H9 (cell line): ENCODE results near the gene NKX6-2. TPM values are rescaled to one million over a fixed set of nuclear protein-coding genes. Genes with fewer than 3 reads are reported as not detected.
A peak's percentile ranks its signal among the peaks of the same experiment; 100 is the strongest.

Source experiments
- DNase-seq: peaks from one replicate; pipeline ENCODE4 v3.0.0-alpha.2; 2017
- H2AFZ ChIP-seq: one replicate; pipeline ENCODE4 v1.6.1; 2013; ENCODE audit warnings: mild to moderate bottlenecking, low read length, control low read depth, moderate library complexity
- H2AK5ac ChIP-seq: 2 replicates; pipeline ENCODE4 v1.6.1; 2013; ENCODE audit warnings: low read length, control low read depth, mixed read lengths; ENCODE audit not compliant: insufficient read length
- H2BK120ac ChIP-seq: one replicate; pipeline ENCODE4 v1.6.1; 2013; ENCODE audit warnings: low read depth, mild to moderate bottlenecking, low read length, control low read depth, inconsistent platforms; ENCODE audit not compliant: poor library complexity, severe bottlenecking
- H2BK12ac ChIP-seq: 2 replicates; pipeline ENCODE4 v1.6.1; 2013; ENCODE audit warnings: low read length, control low read depth, mixed read lengths, low read depth; ENCODE audit not compliant: insufficient read length
- H2BK15ac ChIP-seq: 2 replicates; pipeline ENCODE4 v1.6.1; 2013; ENCODE audit warnings: low read depth, low read length, control low read depth
- H2BK20ac ChIP-seq: one replicate; pipeline ENCODE4 v1.6.1; 2013; ENCODE audit warnings: low read depth, mild to moderate bottlenecking, low read length, control low read depth, inconsistent platforms; ENCODE audit not compliant: poor library complexity, severe bottlenecking
- H2BK5ac ChIP-seq: 2 replicates; pipeline ENCODE4 v1.6.1; 2013; ENCODE audit warnings: low read length, control low read depth, mixed read lengths; ENCODE audit not compliant: insufficient read length
- H3K14ac ChIP-seq: 2 replicates; pipeline ENCODE4 v1.6.1; 2013; ENCODE audit warnings: low read length, control low read depth; ENCODE audit not compliant: insufficient read depth
- H3K18ac ChIP-seq: 2 replicates; pipeline ENCODE4 v1.6.1; 2013; ENCODE audit warnings: low read depth, mild to moderate bottlenecking, mixed read lengths, low read length, control low read depth; ENCODE audit not compliant: insufficient read length
- H3K23ac ChIP-seq: 2 replicates; pipeline ENCODE4 v1.6.1; 2013; ENCODE audit warnings: low read length, control low read depth, mixed read lengths, low read depth; ENCODE audit not compliant: insufficient read length
- H3K23me2 ChIP-seq: 2 replicates; pipeline ENCODE4 v1.6.1; 2013; ENCODE audit warnings: low read depth, mild to moderate bottlenecking, mixed read lengths, low read length, control low read depth; ENCODE audit not compliant: insufficient read length, poor library complexity, severe bottlenecking
- H3K27ac ChIP-seq: 2 replicates; pipeline ENCODE4 v1.5.1; 2013; ENCODE audit warnings: low read length, control low read depth, mixed read lengths, low read depth; ENCODE audit not compliant: insufficient read length
- H3K27me3 ChIP-seq: 2 replicates; pipeline ENCODE4 v1.6.1; 2013; ENCODE audit warnings: low read length, control low read depth, inconsistent platforms; ENCODE audit not compliant: insufficient read depth
- H3K4ac ChIP-seq: 2 replicates; pipeline ENCODE4 v1.6.1; 2013; ENCODE audit warnings: low read depth, mild to moderate bottlenecking, control low read depth, inconsistent platforms, low read length, moderate library complexity
- H3K4me1 ChIP-seq: 2 replicates; pipeline ENCODE4 v1.6.1; 2013; ENCODE audit warnings: low read length, control low read depth, inconsistent platforms; ENCODE audit not compliant: insufficient read depth
- H3K4me2 ChIP-seq: 2 replicates; pipeline ENCODE4 v1.6.1; 2013; ENCODE audit warnings: low read length, control low read depth, mixed read lengths; ENCODE audit not compliant: insufficient read length, insufficient read depth
- H3K56ac ChIP-seq: 2 replicates; pipeline ENCODE4 v1.6.1; 2013; ENCODE audit warnings: low read depth, mild to moderate bottlenecking, mixed read lengths, low read length, control low read depth; ENCODE audit not compliant: insufficient read length
- H3K79me1 ChIP-seq: 2 replicates; pipeline ENCODE4 v1.6.1; 2013; ENCODE audit warnings: low read depth, mild to moderate bottlenecking, moderate library complexity, low read length, control low read depth, inconsistent platforms; ENCODE audit not compliant: insufficient read depth, poor library complexity, severe bottlenecking
- H3K79me2 ChIP-seq: 2 replicates; pipeline ENCODE4 v1.6.1; 2013; ENCODE audit warnings: low read length, control low read depth, inconsistent platforms; ENCODE audit not compliant: insufficient read depth
- H3K9ac ChIP-seq: 2 replicates; pipeline ENCODE4 v1.6.1; 2013; ENCODE audit warnings: low read length, control low read depth, mixed read lengths; ENCODE audit not compliant: insufficient read length; ENCODE audit errors: extremely low read depth
- H3K9me3 ChIP-seq: one replicate; pipeline ENCODE4 v1.6.1; 2013; ENCODE audit warnings: low read depth, low read length, inconsistent platforms; ENCODE audit not compliant: control insufficient read depth
- H3T11ph ChIP-seq: one replicate; pipeline ENCODE4 v1.6.1; 2013; ENCODE audit warnings: mild to moderate bottlenecking, low read length, control low read depth, inconsistent platforms
- H4K20me1 ChIP-seq: one replicate; pipeline ENCODE4 v1.6.1; 2013; ENCODE audit not compliant: control insufficient read depth, insufficient read length, insufficient read depth
- H4K5ac ChIP-seq: 2 replicates; pipeline ENCODE4 v1.6.1; 2013; ENCODE audit warnings: low read depth, mild to moderate bottlenecking, mixed read lengths, low read length, control low read depth; ENCODE audit not compliant: insufficient read length
- H4K8ac ChIP-seq: replicated peaks from 2 replicates; pipeline ENCODE4 v1.6.1; 2013; ENCODE audit warnings: low read length, control low read depth, mixed read lengths, low read depth; ENCODE audit not compliant: insufficient read length
- H4K91ac ChIP-seq: 2 replicates; pipeline ENCODE4 v1.6.1; 2013; ENCODE audit warnings: low read depth, mild to moderate bottlenecking, moderate library complexity, mixed read lengths, low read length, control low read depth; ENCODE audit not compliant: insufficient read length
- H3K27ac Mint-ChIP-seq, 3 experiments: 2 replicates in 2 of 3; 3 replicates in 1 of 3; pipeline ENCODE4 v1.8.0; 2020 to 2021; ENCODE audit warnings: mixed read lengths in 3 of 3, mild to moderate bottlenecking in 1 of 3, moderate library complexity in 1 of 3
- H3K27me3 Mint-ChIP-seq: 2 replicates; pipeline ENCODE4 v1.8.0; 2021; ENCODE audit warnings: low read depth, mild to moderate bottlenecking, moderate library complexity, mixed read lengths
- H3K36me3 Mint-ChIP-seq, 3 experiments: 2 replicates in 2 of 3; 3 replicates in 1 of 3; pipeline ENCODE4 v1.8.0; 2020 to 2021; ENCODE audit warnings: low read depth in 3 of 3, mixed read lengths in 3 of 3; ENCODE audit not compliant: insufficient read depth in 1 of 3
- H3K4me1 Mint-ChIP-seq, 2 experiments: 2 replicates each; pipeline ENCODE4 v1.8.0; 2020; ENCODE audit warnings: mixed read lengths in 2 of 2
- H3K4me3 Mint-ChIP-seq, 2 experiments: 2 replicates in 1 of 2; 3 replicates in 1 of 2; pipeline ENCODE4 v1.8.0; 2020 to 2021; ENCODE audit warnings: mild to moderate bottlenecking in 2 of 2, mixed read lengths in 2 of 2, moderate library complexity in 1 of 2
- H3K9me3 Mint-ChIP-seq, 2 experiments: 2 replicates in 1 of 2; 3 replicates in 1 of 2; pipeline ENCODE4 v1.8.0; 2020; ENCODE audit warnings: mild to moderate bottlenecking in 2 of 2, mixed read lengths in 2 of 2, moderate library complexity in 1 of 2
- CTCF ChIP-seq: fragments of 200-600 bp; sonication (generic); conservative IDR thresholded peaks from 3 replicates; pipeline ENCODE4 v1.8.0; 2021; ENCODE audit warnings: antibody characterized with exemption, mild to moderate bottlenecking
- WGBS: extraction: QIAGEN DNeasy Blood & Tissue Kit; methylation state at CpG from one replicate; pipeline ENCODE4 v1.1.7; 2013; ENCODE audit warnings: missing lambda C conversion rate, low lambda C conversion rate, mixed read lengths; ENCODE audit not compliant: insufficient read length; ENCODE audit errors: extremely low coverage; 5-methylcytosine and 5-hydroxymethylcytosine counted together
- total RNA-seq: library from RNA; stranded (reverse); gene quantifications from 2 replicates; pipeline ENCODE4 v1.2.1, GENCODE V29; 2021

The NKX6-2 gene
- total RNA-seq, 1 experiment from 2014 or later, result 0.13 TPM

GRCh38 chr10:132748545-132749370, 37.2 kb downstream of the NKX6-2 start:
- Histone ChIP-seq H3K56ac (no peak overlapping the region), H4K5ac (no peak overlapping the region), H2BK5ac (no peak overlapping the region), H3K27ac (no peak overlapping the region), H2BK120ac (no peak overlapping the region), H3T11ph (no peak overlapping the region), H3K4me1 (no peaks in the 10 kb centered on the region; the same call in 1 of the 2 replicates), H3K79me1 (no peaks in the 10 kb centered on the region), H3K14ac (no peak overlapping the region; the same call in 1 of the 2 replicates), H3K27me3 (no peaks in the 10 kb centered on the region), H2BK12ac (no peak overlapping the region), H3K4me2 (no peak overlapping the region), H3K79me2 (no peaks in the 10 kb centered on the region), H2BK20ac (no peak overlapping the region), H3K23me2 (no peaks in the 10 kb centered on the region), H3K4ac (no peak overlapping the region), H4K91ac (no peak overlapping the region), H2BK15ac (no peak overlapping the region), H3K18ac (no peak overlapping the region), H3K9ac (no peak overlapping the region), H2AK5ac (no peak overlapping the region), H4K8ac (no peak overlapping the region), H3K9me3 (no peaks in the 10 kb centered on the region), H3K23ac (no peak overlapping the region), H2AFZ (no peak overlapping the region), H4K20me1 (no peaks in the 10 kb centered on the region)
- WGBS, result no CpG with 5 or more reads among the region's 36 CpGs
- H3K4me1 Mint-ChIP-seq, result peaks cover 30 to 34% of the 10 kb centered on the region in 2 experiments
- peaks cover 0 to 2% (median 0%) of the 10 kb centered on the region in 3 experiments; a peak in 2 of 7 replicates for H3K36me3 Mint-ChIP-seq
- peaks cover 2% of the 10 kb centered on the region; the same call in 1 of the 2 replicates for H3K27me3 Mint-ChIP-seq
- no peak overlapping the region for H3K4me3 Mint-ChIP-seq
- no peaks in the 10 kb centered on the region for H3K9me3 Mint-ChIP-seq
- H3K27ac Mint-ChIP-seq, result peak overlapping the region in 2 of 3 experiments; percentile 3 to 83; a peak in 2 of 7 replicates
- no peak for DNase-seq
- no peak for TF ChIP-seq CTCF
